ENCODE data around the gene PPP2R2D. TPM values are rescaled to one million over a fixed set of nuclear protein-coding genes. Genes with fewer than 3 reads are reported as not detected.

PPP2R2D gene
- total RNA-seq, 4 donors from 2014 or later: 22.4 to 33.7 (median 29.1) TPM

- H3K9me3 ChIP-seq: no peaks in the 10 kb centered on the region
- no peak for DNase-seq
- H3K4me1 ChIP-seq: no peaks in the 10 kb centered on the region
- in situ Hi-C loops (cut with MboI; ENCODE audit: low sequenced_read_pairs in 4 of 4) (loop anchor here in 2 of 4 donors (25.0 kb wide), 1 partner anchor 1706 kb away; no protein-coding TSS in a partner anchor), intact Hi-C loops (cut with DNase I; ENCODE audit: low total_unique reads) (no loop called here)
- no peak overlapping the region for H3K4me3 ChIP-seq
- H3K36me3 ChIP-seq: no peaks in the 10 kb centered on the region
- no peak overlapping the region for H3K27ac ChIP-seq
- no peak for ATAC-seq
- H3K27me3 ChIP-seq: peaks cover 3 to 15% (median 11%) of the 10 kb centered on the region in 3 donors
- TF ChIP-seq CTCF (IDR thresholded peaks at IDR 0.05 in 4 of 5, conservative IDR thresholded peaks at IDR 0.05 in 1 of 5): no peak
- TF ChIP-seq POLR2A (IDR thresholded peaks at IDR 0.05): no peak
Measured at GRCh38 chr10:131892806-131893675, 7.8 kb upstream of the PPP2R2D start.

- Histone ChIP-seq H3K4me3 (no peak overlapping the region), H3K27me3 (peaks cover 9 to 24% (median 17%) of the 10 kb centered on the region in 3 donors), H3K27ac (no peak overlapping the region), H3K4me1 (peaks cover 4% of the 10 kb centered on the region in 2 donors), H3K9me3 (no peaks in the 10 kb centered on the region), H3K36me3 (no peaks in the 10 kb centered on the region)
- TF ChIP-seq CTCF (IDR thresholded peaks at IDR 0.05 in 4 of 5, conservative IDR thresholded peaks at IDR 0.05 in 1 of 5) (no peak), POLR2A (IDR thresholded peaks at IDR 0.05) (no peak)
- intact Hi-C loops (cut with DNase I; ENCODE audit: low total_unique reads): no loop called here
- DNase-seq (no peak), ATAC-seq (no peak)
- in situ Hi-C loops (cut with MboI; ENCODE audit: low sequenced_read_pairs in 4 of 4): loop anchor here in 2 of 4 donors (25.0 kb wide), 1 partner anchor 1708 kb away; no protein-coding TSS in a partner anchor
Measured at GRCh38 chr10:131895116-131895515, 5.7 kb upstream of the PPP2R2D start.

GRCh38 chr10:131896403-131896802 lies 4.4 kb upstream of the PPP2R2D start:
- H3K36me3 ChIP-seq: no peaks in the 10 kb centered on the region
- peaks cover 5% of the 10 kb centered on the region in 2 donors for H3K4me1 ChIP-seq
- in situ Hi-C loops (cut with MboI; ENCODE audit: low sequenced_read_pairs in 4 of 4): loop anchor here in 2 of 4 donors (25.0 kb wide), 1 partner anchor 1709 kb away; no protein-coding TSS in a partner anchor
- H3K27ac ChIP-seq: no peak overlapping the region
- DNase-seq: no peak
- intact Hi-C loops (cut with DNase I; ENCODE audit: low total_unique reads): no loop called here
- no peak overlapping the region for H3K4me3 ChIP-seq
- H3K9me3 ChIP-seq: no peaks in the 10 kb centered on the region
- no peak for ATAC-seq
- peaks cover 7 to 18% (median 8%) of the 10 kb centered on the region in 3 donors for H3K27me3 ChIP-seq
- TF ChIP-seq CTCF (IDR thresholded peaks at IDR 0.05 in 4 of 5, conservative IDR thresholded peaks at IDR 0.05 in 1 of 5) (no peak), POLR2A (IDR thresholded peaks at IDR 0.05) (no peak)

- no peak overlapping the region for H3K27ac ChIP-seq
- intact Hi-C loops (cut with DNase I; ENCODE audit: low total_unique reads) (no loop called here), in situ Hi-C loops (cut with MboI; ENCODE audit: low sequenced_read_pairs in 4 of 4) (loop anchor here in 2 of 4 donors (25.0 kb wide), 1 partner anchor 1710 kb away; no protein-coding TSS in a partner anchor)
- no peaks in the 10 kb centered on the region for H3K36me3 ChIP-seq
- H3K4me1 ChIP-seq: peaks cover 11% of the 10 kb centered on the region in 2 donors
- TF ChIP-seq CTCF (IDR thresholded peaks at IDR 0.05 in 4 of 5, conservative IDR thresholded peaks at IDR 0.05 in 1 of 5) (no peak), POLR2A (IDR thresholded peaks at IDR 0.05) (no peak)
- no peak for ATAC-seq
- peaks cover 6 to 13% (median 8%) of the 10 kb centered on the region in 3 donors for H3K27me3 ChIP-seq
- no peaks in the 10 kb centered on the region for H3K9me3 ChIP-seq
- H3K4me3 ChIP-seq: no peak overlapping the region
- no peak for DNase-seq
Measured at GRCh38 chr10:131897297-131897899, 3.4 kb upstream of the PPP2R2D start.

Measured in gastrocnemius medialis (tissue), 4 donors.